Measurements from ENCODE around the gene CANT1.
"Not testable (repeated sequence)": the region's sequence is repeated elsewhere in the genome, so short reads cannot be mapped to it uniquely, and the experiment has no call there.

The CANT1 gene

DNA sequence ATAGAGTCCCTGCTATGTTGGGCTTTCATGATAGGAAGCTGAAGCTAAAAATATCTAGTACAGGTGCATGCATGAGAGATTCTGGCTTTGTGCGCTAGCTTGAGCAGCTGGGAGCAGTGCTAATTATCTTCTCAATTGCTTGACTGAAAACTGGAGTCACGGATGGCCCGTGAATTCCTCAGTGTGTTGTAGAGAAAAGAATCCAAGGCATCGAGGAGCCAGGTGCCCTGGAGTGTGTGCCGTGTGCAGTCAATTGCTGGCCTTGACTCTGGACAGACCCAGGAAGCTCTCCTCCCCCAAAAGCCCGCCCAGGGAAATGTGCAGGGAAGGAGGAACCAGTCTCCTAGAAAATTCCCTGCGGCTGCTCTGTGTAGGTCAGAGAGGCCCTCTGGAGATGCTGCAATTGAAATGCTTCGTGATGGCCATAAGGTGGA lies 44.1 kb downstream of the CANT1 start:
- in situ Hi-C loops (cut with MboI; ENCODE audit: low sequenced_read_pairs): loop anchor here (10.0 to 25.0 kb wide), 2 partner anchors 101 to 478 kb away; no protein-coding TSS in a partner anchor

- in situ Hi-C loops (cut with MboI; ENCODE audit: low sequenced_read_pairs): loop anchor here (10.0 to 25.0 kb wide), 2 partner anchors 99 to 476 kb away; no protein-coding TSS in a partner anchor
Measured at GRCh38 chr17:78963378-78963777, 46.2 kb downstream of the CANT1 start.

GRCh38 chr17:78962984-78963348 lies 46.6 kb downstream of the CANT1 start:
- in situ Hi-C loops (cut with MboI; ENCODE audit: low sequenced_read_pairs): loop anchor here (10.0 to 25.0 kb wide), 2 partner anchors 98 to 476 kb away; no protein-coding TSS in a partner anchor

- in situ Hi-C loops (cut with MboI; ENCODE audit: low sequenced_read_pairs): loop anchor here (10.0 to 25.0 kb wide), 2 partner anchors 98 to 475 kb away; no protein-coding TSS in a partner anchor
Measured at GRCh38 chr17:78962345-78962983, 47.1 kb downstream of the CANT1 start.

- in situ Hi-C loops (cut with MboI; ENCODE audit: low sequenced_read_pairs): loop anchor here (10.0 to 25.0 kb wide), 2 partner anchors 97 to 474 kb away; no protein-coding TSS in a partner anchor
Measured at GRCh38 chr17:78961571-78961970, 48.0 kb downstream of the CANT1 start.

- in situ Hi-C loops (cut with MboI; ENCODE audit: low sequenced_read_pairs): loop anchor here (10.0 to 25.0 kb wide), 2 partner anchors 96 to 474 kb away; no protein-coding TSS in a partner anchor
Measured at GRCh38 chr17:78960928-78961327, 48.6 kb downstream of the CANT1 start.

- in situ Hi-C loops (cut with MboI; ENCODE audit: low sequenced_read_pairs): loop anchor here (10.0 to 25.0 kb wide), 2 partner anchors 95 to 473 kb away; no protein-coding TSS in a partner anchor
Measured at GRCh38 chr17:78959803-78960202, 49.8 kb downstream of the CANT1 start.

GRCh38 chr17:78958641-78959127 lies 50.9 kb downstream of the CANT1 start:
- in situ Hi-C loops (cut with MboI; ENCODE audit: low sequenced_read_pairs): loop anchor here (25.0 kb wide), 1 partner anchor 471 kb away; no protein-coding TSS in a partner anchor

DNA sequence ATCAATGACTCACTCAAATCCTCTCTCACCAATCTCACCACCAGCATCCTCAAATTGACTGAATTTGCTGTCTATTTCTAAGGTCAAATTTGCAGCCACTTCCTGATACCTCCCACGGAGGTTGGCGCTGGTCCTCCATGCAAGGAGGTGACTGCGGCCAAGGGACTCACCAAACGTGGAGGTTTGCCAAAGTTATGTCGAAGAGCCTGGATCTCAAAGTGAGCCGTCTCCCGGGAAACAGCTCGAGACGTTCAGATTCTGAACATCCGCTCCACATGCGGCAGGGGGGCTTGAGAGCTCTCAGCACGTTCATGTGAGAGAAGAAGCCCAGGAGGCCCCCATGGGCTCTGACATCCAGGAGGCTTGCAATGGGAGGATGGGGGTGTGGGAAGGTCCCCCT lies 52.4 kb downstream of the CANT1 start:
- in situ Hi-C loops (cut with MboI; ENCODE audit: low sequenced_read_pairs): loop anchor here (25.0 kb wide), 1 partner anchor 470 kb away; no protein-coding TSS in a partner anchor

GRCh38 chr17:78956254-78956653 lies 53.3 kb downstream of the CANT1 start:
- in situ Hi-C loops (cut with MboI; ENCODE audit: low sequenced_read_pairs): loop anchor here (25.0 kb wide), 1 partner anchor 469 kb away; no protein-coding TSS in a partner anchor

DNA sequence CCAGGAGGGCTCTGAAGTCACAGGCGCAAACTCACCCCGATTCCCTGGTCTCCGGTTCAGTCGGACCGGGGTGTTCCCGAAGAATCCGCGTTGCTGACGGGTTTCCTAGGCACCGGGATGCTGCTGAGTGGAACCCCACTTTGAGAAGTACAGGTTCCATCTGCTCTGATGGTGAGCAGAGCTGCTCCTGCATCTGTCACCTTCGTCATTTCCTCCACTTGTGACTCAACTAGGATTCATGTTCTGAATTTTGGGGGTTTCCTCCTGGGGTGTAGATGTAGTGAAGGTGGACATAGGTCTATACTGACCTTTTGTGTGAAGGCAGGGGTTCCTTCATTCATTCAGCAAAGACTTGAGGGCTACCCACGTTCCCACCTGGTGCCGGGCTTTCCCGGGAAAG lies 54.9 kb downstream of the CANT1 start:
- in situ Hi-C loops (cut with MboI; ENCODE audit: low sequenced_read_pairs): loop anchor here (25.0 kb wide), 1 partner anchor 467 kb away; no protein-coding TSS in a partner anchor

GRCh38 chr17:78953356-78954350 lies 55.9 kb downstream of the CANT1 start:
- in situ Hi-C loops (cut with MboI; ENCODE audit: low sequenced_read_pairs): loop anchor here (25.0 kb wide), 1 partner anchor 466 kb away; no protein-coding TSS in a partner anchor

- in situ Hi-C loops (cut with MboI; ENCODE audit: low sequenced_read_pairs): loop anchor here (25.0 kb wide), 1 partner anchor 465 kb away; no protein-coding TSS in a partner anchor
Measured at GRCh38 chr17:78952706-78953105, 56.9 kb downstream of the CANT1 start.

DNA sequence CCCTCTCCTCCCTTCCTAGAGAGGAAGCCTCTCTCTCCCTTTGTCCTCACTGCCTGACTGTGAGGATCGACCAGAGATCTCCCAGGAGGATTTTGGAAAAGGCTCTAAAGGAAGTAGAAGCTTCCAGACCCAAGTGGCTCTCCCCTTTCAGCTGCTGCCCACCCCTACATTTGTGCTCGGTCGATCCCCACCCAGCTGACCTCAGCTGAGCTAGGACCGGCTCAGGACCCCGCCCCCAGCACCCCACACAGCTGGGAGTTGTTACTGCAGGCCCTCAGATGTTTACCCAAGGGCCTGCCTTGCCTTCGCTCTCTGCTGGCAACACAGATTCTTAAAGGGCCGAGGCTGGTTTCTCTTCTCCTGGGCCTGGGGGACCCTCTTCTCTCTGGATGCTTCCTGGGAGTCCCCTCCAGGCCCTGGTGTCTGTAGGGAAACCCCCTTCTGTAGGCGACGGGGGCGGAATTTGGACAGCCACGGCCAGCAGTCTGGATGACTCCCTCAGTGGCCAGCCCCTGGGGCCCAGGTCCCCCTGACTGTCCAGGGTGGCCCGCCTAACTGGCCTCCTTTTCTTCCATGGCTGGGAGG lies 57.5 kb downstream of the CANT1 start:
- in situ Hi-C loops (cut with MboI; ENCODE audit: low sequenced_read_pairs): loop anchor here (25.0 kb wide), 1 partner anchor 465 kb away; no protein-coding TSS in a partner anchor

DNA sequence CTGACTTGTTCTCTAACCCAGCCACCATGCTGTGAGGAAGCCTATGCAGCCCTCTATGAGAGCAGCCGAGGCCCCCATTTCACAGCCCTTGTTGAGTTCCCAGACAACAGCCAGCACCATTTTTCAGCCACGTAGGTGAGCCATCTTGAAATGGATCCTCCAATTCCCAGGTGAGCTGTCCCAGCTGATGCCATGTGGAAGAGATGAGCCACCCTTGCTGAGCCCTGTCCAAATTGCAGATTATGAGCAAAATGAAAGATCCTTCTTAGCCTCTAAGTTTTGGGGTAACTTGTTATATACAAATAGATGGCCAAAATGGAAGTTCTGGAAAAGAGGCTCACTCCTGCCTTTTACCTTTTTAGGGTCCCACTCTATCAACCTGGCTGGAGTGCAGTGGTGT lies 58.7 kb downstream of the CANT1 start:
- in situ Hi-C loops (cut with MboI; ENCODE audit: low sequenced_read_pairs): loop anchor here (25.0 kb wide), 1 partner anchor 464 kb away; no protein-coding TSS in a partner anchor

GRCh38 chr17:78947235-78948149 lies 62.1 kb downstream of the CANT1 start:
- in situ Hi-C loops (cut with MboI; ENCODE audit: low sequenced_read_pairs): no loop called here

- in situ Hi-C loops (cut with MboI; ENCODE audit: low sequenced_read_pairs): no loop called here
Measured at GRCh38 chr17:78946631-78947030, 62.9 kb downstream of the CANT1 start.

GRCh38 chr17:78946131-78946530 lies 63.4 kb downstream of the CANT1 start:
- in situ Hi-C loops (cut with MboI; ENCODE audit: low sequenced_read_pairs): no loop called here

- in situ Hi-C loops (cut with MboI; ENCODE audit: low sequenced_read_pairs): not testable (repeated sequence)
Measured at GRCh38 chr17:78945455-78945854, 64.1 kb downstream of the CANT1 start.
